Fibroblast of lung (primary cell): ENCODE results near the gene NTN4. TPM values are rescaled to one million over a fixed set of nuclear protein-coding genes. Genes with fewer than 3 reads are reported as not detected.

Source experiments
- DNase-seq, 2 donors: peaks; one replicate each; pipeline versions ENCODE4 v3.0.0 to v3.0.0-alpha.2; 2010; ENCODE audit warnings: low read depth in 2 of 2
- H2AFZ ChIP-seq: 2 replicates; pipeline ENCODE4 v1.5.1; 2012; ENCODE audit warnings: low read length, control low read depth, inconsistent platforms
- H3K27ac ChIP-seq: 2 replicates; pipeline ENCODE4 v1.5.1; 2011; ENCODE audit warnings: low read length, control low read depth; ENCODE audit not compliant: insufficient read depth
- H3K27me3 ChIP-seq: 2 replicates; pipeline ENCODE4 v1.5.1; 2011; ENCODE audit warnings: mild to moderate bottlenecking, low read length; ENCODE audit not compliant: control insufficient read depth, insufficient read depth
- H3K36me3 ChIP-seq: 2 replicates; pipeline ENCODE4 v1.5.1; 2011; ENCODE audit warnings: low read length; ENCODE audit not compliant: control insufficient read depth, insufficient read depth
- H3K4me1 ChIP-seq: 2 replicates; pipeline ENCODE4 v1.5.1; 2011; ENCODE audit warnings: low read length; ENCODE audit not compliant: control insufficient read depth, insufficient read depth; ENCODE audit errors: extremely low read depth
- H3K4me2 ChIP-seq: 2 replicates; pipeline ENCODE4 v1.5.1; 2011; ENCODE audit warnings: low read length, control low read depth; ENCODE audit not compliant: insufficient read depth; ENCODE audit errors: extremely low read depth
- H3K4me3 ChIP-seq, 4 experiments: fragments of 200-600 bp in 1 of 4; sonication (generic) in 1 of 4; replicated peaks in 1 of 4; 2 replicates each; pipeline ENCODE4 v1.5.1; 2011 to 2016; ENCODE audit warnings: low read length in 4 of 4, low read depth in 3 of 4, mild to moderate bottlenecking in 3 of 4, control low read depth in 2 of 4, inconsistent platforms in 1 of 4, mixed read lengths in 1 of 4; ENCODE audit not compliant: insufficient read depth in 1 of 4; ENCODE audit errors: control extremely low read depth in 1 of 4
- H3K79me2 ChIP-seq: 2 replicates; pipeline ENCODE4 v1.5.1; 2012; ENCODE audit warnings: mild to moderate bottlenecking, low read length, inconsistent platforms; ENCODE audit not compliant: control insufficient read depth, insufficient read depth
- H3K9ac ChIP-seq: 2 replicates; pipeline ENCODE4 v1.5.1; 2011; ENCODE audit warnings: mild to moderate bottlenecking, low read length, control low read depth; ENCODE audit not compliant: insufficient read depth
- H3K9me3 ChIP-seq: 2 replicates; pipeline ENCODE4 v1.5.1; 2012; ENCODE audit warnings: low read depth, low read length; ENCODE audit not compliant: control insufficient read depth, insufficient read depth
- H4K20me1 ChIP-seq: 2 replicates; pipeline ENCODE4 v1.5.1; 2011; ENCODE audit warnings: low read length; ENCODE audit not compliant: control insufficient read depth, insufficient read depth; ENCODE audit errors: extremely low read depth
- EZH2 ChIP-seq: IDR thresholded peaks from 2 replicates; pipeline ENCODE4 v1.5.1; 2012; ENCODE audit warnings: low read length, control low read depth, mild to moderate bottlenecking; ENCODE audit errors: missing control alignments
- polyA minus RNA-seq: library from RNA; depleted of rRNA, polyadenylated mRNA; stranded (reverse); fragments of >200 nt; gene quantifications from 2 replicates; pipeline ENCODE4 v1.2.3, GENCODE V29; 2011; ENCODE audit warnings: low replicate concordance
- polyA plus RNA-seq, 2 donors: library from polyadenylated mRNA; depleted of rRNA in 1 of 2; stranded (reverse) in 1 of 2; unstranded in 1 of 2; fragments of >200 nt; gene quantifications; 2 replicates each; pipeline ENCODE4 v1.2.1, GENCODE V29; 2011 to 2012; ENCODE audit warnings: missing spikeins in 1 of 2
- total RNA-seq: library from RNA; depleted of rRNA; stranded (reverse); fragments of >200 nt; gene quantifications from 2 replicates; pipeline ENCODE4 v1.2.1, GENCODE V29; 2014
- TF ChIP-seq, protein P1 (sequence below), 2 donors: IDR thresholded peaks in 1 of 2; conservative IDR thresholded peaks in 1 of 2; 1 replicate in 1 of 2; 2 replicates in 1 of 2; pipeline ENCODE4 v1.5.1; 2011 to 2012; ENCODE audit warnings: low read length in 2 of 2, control low read depth in 1 of 2, inconsistent platforms in 1 of 2, low read depth in 1 of 2, mild to moderate bottlenecking in 1 of 2

Gene NTN4
- total RNA-seq (8.2 and 28.6 TPM in 2 replicates), polyA plus RNA-seq (31.8 and 170 TPM in 2 replicates), polyA minus RNA-seq (72.4 and 266 TPM in 2 replicates)
- polyA plus RNA-seq (2012): 23.4 and 117 TPM in 2 replicates

DNA sequence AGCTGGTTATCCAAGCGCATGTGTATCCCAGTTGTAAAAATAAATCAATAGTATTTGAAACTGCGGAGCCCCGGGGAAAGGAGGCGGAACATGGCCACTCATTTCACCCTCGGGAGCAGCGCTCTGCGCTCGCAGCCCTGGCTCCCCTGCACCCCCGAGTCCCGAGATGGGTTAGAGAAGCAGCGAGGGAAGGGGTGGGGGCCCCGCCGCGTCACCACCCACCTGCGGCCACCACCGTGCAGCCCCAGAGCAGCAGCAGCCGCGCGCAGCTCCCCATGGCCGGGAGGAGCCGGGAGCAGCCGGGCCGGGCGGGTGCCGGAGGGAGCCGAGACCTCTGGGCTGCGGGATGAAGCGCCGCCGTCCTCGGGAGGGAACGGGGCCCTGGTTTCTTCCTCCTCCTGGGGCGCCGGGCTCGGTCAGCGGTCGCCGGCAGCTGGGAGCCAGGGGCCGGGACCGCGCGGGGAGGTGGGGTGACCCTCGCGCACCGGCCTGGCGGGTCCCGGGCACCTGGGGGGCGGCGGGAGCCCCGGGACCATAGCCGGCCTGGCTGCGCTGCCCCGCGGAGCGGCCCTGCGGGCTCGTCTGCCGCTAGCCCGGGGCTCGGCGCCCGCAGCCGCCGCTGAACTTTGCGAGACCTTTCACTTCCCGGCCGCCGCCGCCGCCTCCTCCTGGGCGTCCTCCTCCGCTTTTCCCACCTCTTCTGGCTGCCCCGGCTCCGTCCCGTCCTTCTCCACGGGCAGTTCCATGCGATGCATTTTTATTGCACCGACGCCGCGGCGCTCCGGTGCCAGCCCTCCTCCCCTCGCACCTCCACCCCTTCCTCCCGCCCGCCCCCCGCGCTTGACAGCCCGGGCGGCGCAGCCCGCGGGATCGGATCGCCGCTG, at the start of gene NTN4:
Gene NTN4, minus strand, starts transcription at position 732 of the 884 bp plus-strand sequence. Its CDS starts 455 bp downstream, at position 277.
- no peaks in the 10 kb centered on the region for H3K36me3 ChIP-seq
- peak within 1 kb of the TSS; percentile 50 for H3K27ac ChIP-seq
- peak within 1 kb of the TSS; percentile 66 for H3K4me2 ChIP-seq
- DNase-seq: peak in 1 of 2 donors; percentile 36
- peaks cover 6% of the 10 kb centered on the region for H3K4me1 ChIP-seq
- H3K79me2 ChIP-seq: no peaks in the 10 kb centered on the region
- no peaks in the 10 kb centered on the region for H4K20me1 ChIP-seq
- peak within 1 kb of the TSS; percentile 60 for H3K9ac ChIP-seq
- peak within 1 kb of the TSS; percentile 55 to 68 (median 68) for H3K4me3 ChIP-seq
- no peaks in the 10 kb centered on the region for H3K9me3 ChIP-seq
- peak within 1 kb of the TSS; percentile 39 for H2AFZ ChIP-seq
- TF ChIP-seq, protein P1, sequence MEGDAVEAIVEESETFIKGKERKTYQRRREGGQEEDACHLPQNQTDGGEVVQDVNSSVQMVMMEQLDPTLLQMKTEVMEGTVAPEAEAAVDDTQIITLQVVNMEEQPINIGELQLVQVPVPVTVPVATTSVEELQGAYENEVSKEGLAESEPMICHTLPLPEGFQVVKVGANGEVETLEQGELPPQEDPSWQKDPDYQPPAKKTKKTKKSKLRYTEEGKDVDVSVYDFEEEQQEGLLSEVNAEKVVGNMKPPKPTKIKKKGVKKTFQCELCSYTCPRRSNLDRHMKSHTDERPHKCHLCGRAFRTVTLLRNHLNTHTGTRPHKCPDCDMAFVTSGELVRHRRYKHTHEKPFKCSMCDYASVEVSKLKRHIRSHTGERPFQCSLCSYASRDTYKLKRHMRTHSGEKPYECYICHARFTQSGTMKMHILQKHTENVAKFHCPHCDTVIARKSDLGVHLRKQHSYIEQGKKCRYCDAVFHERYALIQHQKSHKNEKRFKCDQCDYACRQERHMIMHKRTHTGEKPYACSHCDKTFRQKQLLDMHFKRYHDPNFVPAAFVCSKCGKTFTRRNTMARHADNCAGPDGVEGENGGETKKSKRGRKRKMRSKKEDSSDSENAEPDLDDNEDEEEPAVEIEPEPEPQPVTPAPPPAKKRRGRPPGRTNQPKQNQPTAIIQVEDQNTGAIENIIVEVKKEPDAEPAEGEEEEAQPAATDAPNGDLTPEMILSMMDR (conservative IDR thresholded peaks at IDR 0.05 in 1 of 2, IDR thresholded peaks at IDR 0.05 in 1 of 2; ENCODE audit: low read depth in 1 of 2, low read length in 2 of 2): no peak
- no peak for TF ChIP-seq EZH2
- peaks cover 2% of the 10 kb centered on the region for H3K27me3 ChIP-seq

GRCh38 chr12:95838125-95838524, 47.6 kb upstream of the NTN4 start:
- peak overlapping the region in 1 of 4 experiments; percentile 29 for H3K4me3 ChIP-seq

More at GRCh38 chr12:95838125-95838524, 47.6 kb upstream of the NTN4 start:
- Histone ChIP-seq H3K79me2 (no peaks in the 10 kb centered on the region), H3K9me3 (no peaks in the 10 kb centered on the region), H3K27me3 (peaks cover 1% of the 10 kb centered on the region), H3K36me3 (no peaks in the 10 kb centered on the region), H3K4me1 (peaks cover 12% of the 10 kb centered on the region), H3K4me2 (peak overlapping the region; percentile 59), H3K27ac (no peak overlapping the region), H4K20me1 (no peaks in the 10 kb centered on the region), H3K9ac (no peak overlapping the region), H2AFZ (no peak overlapping the region)
- no peak for TF ChIP-seq EZH2
- TF ChIP-seq, protein P1 (conservative IDR thresholded peaks at IDR 0.05 in 1 of 2, IDR thresholded peaks at IDR 0.05 in 1 of 2; ENCODE audit: low read depth in 1 of 2, low read length in 2 of 2): no peak
- peak; percentile 57 to 69 for DNase-seq
